GM10847 (cell line): ENCODE measurements around the gene KCNQ1OT1.

ENCODE experiments used
- POLR2A ChIP-seq: IDR thresholded peaks from 2 replicates; pipeline ENCODE4 v1.6.1; 2011; ENCODE audit not compliant: insufficient read length; ENCODE audit errors: extremely low read depth

Gene KCNQ1OT1

GRCh38 chr11:2740275-2740940 is 40.6 kb upstream of the KCNQ1OT1 start:
- TF ChIP-seq POLR2A: no peak

GRCh38 chr11:2739531-2740274 is 39.9 kb upstream of the KCNQ1OT1 start:
- TF ChIP-seq POLR2A: no peak

- no peak for TF ChIP-seq POLR2A
These were observed 39.0 kb upstream of the KCNQ1OT1 start for GRCh38 chr11:2738551-2739431.

DNA sequence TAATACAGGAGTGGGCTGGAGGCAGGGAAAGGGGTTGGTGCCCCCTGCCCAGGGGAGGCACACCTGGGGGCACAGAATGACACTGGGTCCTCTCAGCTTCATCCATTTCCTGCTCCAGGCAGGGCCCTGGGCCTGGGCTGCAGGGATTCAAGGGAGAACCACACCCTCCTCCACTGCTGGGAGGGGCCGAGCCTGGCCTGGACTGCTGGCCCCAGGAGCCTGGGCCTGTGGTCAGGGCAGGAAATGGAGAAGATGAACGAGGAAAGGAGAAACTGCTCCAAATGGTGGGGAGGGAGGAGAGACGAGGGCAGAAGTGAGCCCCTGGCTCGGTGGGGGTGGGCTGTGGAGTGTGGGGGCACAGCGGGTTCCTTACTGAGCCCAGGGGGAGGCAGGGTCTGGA is 38.1 kb upstream of the KCNQ1OT1 start:
- TF ChIP-seq POLR2A: no peak

- no peak for TF ChIP-seq POLR2A
These were observed 37.4 kb upstream of the KCNQ1OT1 start for GRCh38 chr11:2737226-2737590.

DNA sequence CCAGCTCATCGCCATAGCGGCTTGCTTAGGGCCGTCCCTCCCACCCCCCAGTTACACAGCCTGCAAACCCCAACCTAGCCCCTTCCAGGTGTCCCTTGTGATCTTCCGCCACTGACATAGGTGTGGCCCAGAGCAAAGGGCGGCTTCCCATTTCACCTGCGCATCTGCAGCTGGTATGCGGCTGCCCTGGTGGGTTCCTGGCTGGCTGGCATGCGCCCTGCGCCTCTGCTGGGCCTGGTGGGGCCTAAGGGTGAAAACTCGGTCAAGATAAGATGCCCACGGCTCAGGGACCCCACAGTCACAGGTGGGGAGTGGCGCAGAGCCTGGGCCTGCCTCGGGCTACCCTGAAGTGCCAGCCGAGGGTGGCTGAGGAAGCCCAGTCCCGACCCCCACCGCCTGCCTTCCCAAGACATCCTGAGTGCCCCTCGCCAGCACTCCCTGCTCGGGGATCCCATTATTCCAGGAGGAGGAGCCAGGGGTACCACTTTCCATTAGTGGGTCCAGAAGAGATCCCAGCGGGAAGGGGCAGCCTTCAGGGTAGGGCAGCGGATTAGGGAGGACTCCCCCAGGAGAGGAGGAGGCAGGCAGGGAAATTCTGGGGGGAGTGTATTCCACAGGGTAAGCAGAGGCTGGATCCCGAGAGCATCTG is 36.9 kb upstream of the KCNQ1OT1 start:
- TF ChIP-seq POLR2A: no peak

- no peak for TF ChIP-seq POLR2A
These were observed 35.3 kb upstream of the KCNQ1OT1 start for GRCh38 chr11:2735053-2735589.

GRCh38 chr11:2734181-2735052 is 34.6 kb upstream of the KCNQ1OT1 start:
- no peak for TF ChIP-seq POLR2A

GRCh38 chr11:2732940-2733628 is 33.3 kb upstream of the KCNQ1OT1 start:
- no peak for TF ChIP-seq POLR2A

- no peak for TF ChIP-seq POLR2A
These were observed 32.6 kb upstream of the KCNQ1OT1 start for GRCh38 chr11:2732261-2732939.

DNA sequence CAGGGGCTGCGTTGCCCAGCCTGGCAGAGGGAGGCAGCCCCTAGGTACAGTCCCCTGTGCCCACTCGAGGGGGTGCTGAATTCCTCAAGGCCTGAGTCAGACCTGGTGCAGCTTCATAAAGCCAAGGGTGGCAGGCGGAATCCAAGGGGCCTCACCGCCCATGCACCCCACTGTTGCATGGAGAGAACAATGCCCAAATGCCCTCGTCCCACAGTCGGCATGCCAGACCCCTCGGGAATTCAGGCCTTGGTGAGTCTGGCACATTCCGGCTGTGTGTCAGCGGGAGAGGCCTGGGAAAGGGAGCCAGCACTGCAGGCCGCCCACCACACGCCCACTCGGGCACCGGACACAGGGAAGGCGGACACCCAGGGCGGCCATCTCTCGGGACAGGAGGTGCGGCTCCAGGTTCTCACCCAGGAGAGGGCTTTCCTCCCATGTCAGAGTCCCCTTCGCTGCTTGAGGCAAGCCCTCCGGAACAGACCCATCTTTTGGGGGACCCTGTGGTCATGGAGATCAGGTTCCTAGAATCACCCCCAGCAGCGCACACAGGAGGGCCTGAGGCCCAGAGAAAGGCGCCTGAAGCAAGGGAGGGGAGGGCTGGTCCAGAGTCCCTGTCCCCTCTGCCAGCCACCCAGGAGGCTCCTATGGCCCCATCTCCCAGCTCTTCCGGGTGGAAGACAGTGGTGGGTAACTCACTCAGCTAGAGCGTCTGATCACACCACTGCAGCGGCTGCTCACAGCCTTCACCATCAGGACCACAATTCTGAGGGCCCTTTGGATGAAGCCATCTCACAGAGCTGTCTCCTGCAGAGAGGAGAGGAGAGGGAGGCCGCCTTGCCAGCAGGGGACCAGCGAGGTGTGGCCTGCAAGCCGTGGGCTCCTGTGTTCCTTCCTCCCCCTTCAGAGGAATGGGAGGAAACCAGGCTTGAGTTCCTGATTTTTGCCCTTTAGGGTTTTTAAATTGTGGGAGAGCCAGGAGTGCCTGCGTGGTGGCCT is 31.6 kb upstream of the KCNQ1OT1 start:
- TF ChIP-seq POLR2A: no peak
